Thyroid gland (tissue), 4 donors: ENCODE measurements around the gene SCAF8. TPM values are rescaled to one million over a fixed set of nuclear protein-coding genes. Genes with fewer than 3 reads are reported as not detected.

Experiments
- DNase-seq, 2 donors: peaks; one replicate each; pipeline ENCODE4 v3.0.0-alpha.2; 2019
- H3K27ac ChIP-seq, 3 donors: fragments of 200-600 bp; sonication (generic); 1 replicate in 2 of 3; 2 replicates in 1 of 3; pipeline ENCODE4 v1.5.1; 2016 to 2019; ENCODE audit warnings: mild to moderate bottlenecking in 1 of 3, moderate library complexity in 1 of 3
- H3K27me3 ChIP-seq: fragments of 200-600 bp; sonication (generic); one replicate; pipeline ENCODE4 v1.5.1; 2019
- H3K36me3 ChIP-seq, 2 donors: fragments of 200-600 bp; sonication (generic); one replicate each; pipeline ENCODE4 v1.5.1; 2016 to 2019
- H3K4me1 ChIP-seq, 2 donors: fragments of 200-600 bp; sonication (generic); one replicate each; pipeline ENCODE4 v1.5.1; 2017 to 2019
- H3K4me3 ChIP-seq, 3 donors: fragments of 200-600 bp; sonication (generic); replicated peaks in 1 of 3; 1 replicate in 2 of 3; 2 replicates in 1 of 3; pipeline ENCODE4 v1.5.1; 2016; ENCODE audit warnings: mild to moderate bottlenecking in 1 of 3
- H3K9me3 ChIP-seq: fragments of 200-600 bp; sonication (generic); one replicate; pipeline ENCODE4 v1.5.1; 2017
- POLR2A ChIP-seq, 2 donors: fragments of 450-650 bp; IDR thresholded peaks; one replicate each; pipeline ENCODE4 v1.6.1; 2017; ENCODE audit warnings: antibody characterized with exemption in 2 of 2, mild to moderate bottlenecking in 2 of 2, moderate library complexity in 1 of 2
- WGBS, 2 donors: methylation state at CpG; one replicate each; pipeline ENCODE4 v1.1.5; 2017; 5-methylcytosine and 5-hydroxymethylcytosine counted together
- intact Hi-C: fragments of 100-400 bp; cut with DNase I; formaldehyde crosslinking; loops from one replicate; pipeline ENCODE4 v1.15.1; 2023
- total RNA-seq, 4 donors: library from RNA; depleted of rRNA; stranded (reverse); fragments of >200 nt; gene quantifications; one replicate each; pipeline ENCODE4 v1.2.3, GENCODE V29; 2016
- TF ChIP-seq, protein P1 (sequence below), 6 experiments: fragments of 200-600 bp in 3 of 6; fragments of 450-650 bp in 3 of 6; sonication (generic) in 3 of 6; IDR thresholded peaks; one replicate each; pipeline ENCODE4 v1.5.1; 2016 to 2019; ENCODE audit warnings: antibody characterized with exemption in 6 of 6, mild to moderate bottlenecking in 2 of 6, inconsistent platforms in 1 of 6, moderate library complexity in 1 of 6

Gene SCAF8
- total RNA-seq, 4 donors from 2014 or later = 60.9 to 88.8 (median 65.1) TPM

DNA sequence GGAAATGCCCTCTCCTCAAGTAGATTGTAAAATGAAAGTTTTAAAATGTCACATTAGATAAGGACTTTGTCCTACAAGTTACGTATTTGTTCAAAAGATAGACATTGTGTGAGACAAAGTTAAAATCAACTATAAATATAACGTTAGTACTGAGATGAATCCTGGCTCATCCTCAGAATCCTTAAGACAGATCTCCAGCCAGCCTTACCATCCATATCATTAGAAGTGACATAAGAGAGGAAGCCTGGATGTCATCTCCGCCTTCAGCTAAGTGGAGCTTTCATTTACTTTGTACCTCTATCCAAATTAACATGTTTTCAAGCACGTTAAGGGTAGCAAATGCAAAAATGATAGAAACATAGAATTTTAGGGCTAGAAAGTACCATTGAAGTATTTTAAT is 59.1 kb downstream of the SCAF8 start:
- H3K4me3 ChIP-seq = no peak overlapping the region
- 90% methylated on average over 4 of the region's 4 CpGs for WGBS, 2 donors
- H3K9me3 ChIP-seq = no peaks in the 10 kb centered on the region
- no peak for DNase-seq
- intact Hi-C loops = no loop called here
- no peak overlapping the region for H3K27ac ChIP-seq
- TF ChIP-seq, protein P1, sequence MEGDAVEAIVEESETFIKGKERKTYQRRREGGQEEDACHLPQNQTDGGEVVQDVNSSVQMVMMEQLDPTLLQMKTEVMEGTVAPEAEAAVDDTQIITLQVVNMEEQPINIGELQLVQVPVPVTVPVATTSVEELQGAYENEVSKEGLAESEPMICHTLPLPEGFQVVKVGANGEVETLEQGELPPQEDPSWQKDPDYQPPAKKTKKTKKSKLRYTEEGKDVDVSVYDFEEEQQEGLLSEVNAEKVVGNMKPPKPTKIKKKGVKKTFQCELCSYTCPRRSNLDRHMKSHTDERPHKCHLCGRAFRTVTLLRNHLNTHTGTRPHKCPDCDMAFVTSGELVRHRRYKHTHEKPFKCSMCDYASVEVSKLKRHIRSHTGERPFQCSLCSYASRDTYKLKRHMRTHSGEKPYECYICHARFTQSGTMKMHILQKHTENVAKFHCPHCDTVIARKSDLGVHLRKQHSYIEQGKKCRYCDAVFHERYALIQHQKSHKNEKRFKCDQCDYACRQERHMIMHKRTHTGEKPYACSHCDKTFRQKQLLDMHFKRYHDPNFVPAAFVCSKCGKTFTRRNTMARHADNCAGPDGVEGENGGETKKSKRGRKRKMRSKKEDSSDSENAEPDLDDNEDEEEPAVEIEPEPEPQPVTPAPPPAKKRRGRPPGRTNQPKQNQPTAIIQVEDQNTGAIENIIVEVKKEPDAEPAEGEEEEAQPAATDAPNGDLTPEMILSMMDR (IDR thresholded peaks at IDR 0.05) = no peak
- no peak for TF ChIP-seq POLR2A (IDR thresholded peaks at IDR 0.05)
- no peaks in the 10 kb centered on the region for H3K36me3 ChIP-seq
- H3K4me1 ChIP-seq = no peaks in the 10 kb centered on the region
- no peaks in the 10 kb centered on the region for H3K27me3 ChIP-seq

DNA sequence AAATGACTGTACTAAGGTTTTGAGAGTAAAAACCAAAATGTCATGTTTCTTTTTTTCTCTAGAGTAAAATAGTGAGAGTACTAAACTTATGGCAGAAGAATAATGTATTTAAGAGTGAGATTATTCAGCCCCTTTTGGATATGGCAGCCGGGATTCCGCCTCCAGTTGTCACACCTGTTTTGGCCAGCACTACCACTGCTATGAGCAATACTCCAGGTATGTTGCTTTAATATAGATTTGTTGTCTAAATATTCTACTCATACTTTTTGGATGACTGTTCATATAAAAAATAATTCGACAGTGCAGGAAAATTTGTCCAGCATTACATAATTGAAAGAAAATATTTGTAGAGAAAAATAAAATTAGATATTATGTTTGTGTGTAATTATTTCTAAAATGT is 59.5 kb downstream of the SCAF8 start:
- no peaks in the 10 kb centered on the region for H3K27me3 ChIP-seq
- H3K27ac ChIP-seq = no peak overlapping the region
- H3K36me3 ChIP-seq = no peaks in the 10 kb centered on the region
- intact Hi-C loops = no loop called here
- no peak for TF ChIP-seq POLR2A (IDR thresholded peaks at IDR 0.05)
- TF ChIP-seq, protein P1 (IDR thresholded peaks at IDR 0.05) = no peak
- no peaks in the 10 kb centered on the region for H3K9me3 ChIP-seq
- no peak for DNase-seq
- H3K4me1 ChIP-seq = no peaks in the 10 kb centered on the region
- no peak overlapping the region for H3K4me3 ChIP-seq
- 94 to 96% methylated on average over 3 of the region's 3 CpGs for WGBS, 2 donors

DNA sequence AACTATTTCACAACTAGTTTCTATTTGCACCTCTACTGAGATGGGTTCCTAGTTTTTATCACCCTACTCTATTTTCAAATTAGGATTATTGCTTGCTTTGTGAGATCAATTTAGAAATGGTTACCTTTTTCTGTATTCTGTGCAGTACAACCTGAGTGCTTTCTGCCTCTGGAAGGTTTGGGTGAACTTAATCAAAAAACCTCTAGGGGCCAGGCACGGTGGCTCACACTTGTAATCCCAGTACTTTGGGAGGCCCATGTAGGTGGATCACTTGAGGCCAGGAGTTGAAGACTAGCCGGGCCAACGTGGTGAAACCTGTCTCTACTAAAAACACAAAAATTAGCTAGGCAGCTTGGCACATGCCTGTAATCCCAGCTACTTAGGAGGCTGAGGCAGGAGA is 63.3 kb downstream of the SCAF8 start:
- no peak overlapping the region for H3K4me3 ChIP-seq
- no peaks in the 10 kb centered on the region for H3K27me3 ChIP-seq
- intact Hi-C loops = no loop called here
- H3K9me3 ChIP-seq = no peaks in the 10 kb centered on the region
- TF ChIP-seq, protein P1 (IDR thresholded peaks at IDR 0.05) = no peak
- TF ChIP-seq POLR2A (IDR thresholded peaks at IDR 0.05) = no peak
- 92 to 93% methylated on average over 3 of the region's 3 CpGs for WGBS, 2 donors
- no peak for DNase-seq
- peaks cover 0 to 3% of the 10 kb centered on the region in 2 donors for H3K4me1 ChIP-seq
- peaks cover 0 to 3% of the 10 kb centered on the region in 2 donors for H3K36me3 ChIP-seq
- H3K27ac ChIP-seq = no peak overlapping the region

DNA sequence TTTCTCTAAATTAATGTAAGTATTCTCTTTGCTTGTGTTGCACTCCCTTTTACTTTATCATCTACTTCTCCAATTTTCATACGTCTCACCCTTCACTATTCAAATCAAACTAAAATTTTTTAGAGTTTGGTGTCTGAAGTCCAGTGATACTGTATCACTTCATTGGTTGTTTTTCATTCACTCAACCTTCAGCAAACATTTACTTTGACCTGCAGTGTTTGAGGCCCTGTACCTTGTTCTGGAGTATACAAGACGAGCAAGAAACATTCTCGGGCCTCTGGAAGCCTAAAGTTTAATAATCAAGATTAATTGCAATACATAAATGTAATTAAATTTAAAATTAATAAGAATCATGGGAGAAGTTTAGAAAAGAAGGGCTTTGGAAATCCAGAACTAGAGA is 64.6 kb downstream of the SCAF8 start:
- Histone ChIP-seq H3K27ac (no peak overlapping the region), H3K36me3 (peaks cover 0 to 3% of the 10 kb centered on the region in 2 donors), H3K27me3 (no peaks in the 10 kb centered on the region), H3K4me3 (no peak overlapping the region), H3K9me3 (no peaks in the 10 kb centered on the region), H3K4me1 (peaks cover 0 to 3% of the 10 kb centered on the region in 2 donors)
- WGBS, 2 donors = 95% methylated on average over 3 of the region's 3 CpGs
- DNase-seq = no peak
- TF ChIP-seq POLR2A (IDR thresholded peaks at IDR 0.05) = no peak
- TF ChIP-seq, protein P1 (IDR thresholded peaks at IDR 0.05) = no peak
- intact Hi-C loops = no loop called here

DNA sequence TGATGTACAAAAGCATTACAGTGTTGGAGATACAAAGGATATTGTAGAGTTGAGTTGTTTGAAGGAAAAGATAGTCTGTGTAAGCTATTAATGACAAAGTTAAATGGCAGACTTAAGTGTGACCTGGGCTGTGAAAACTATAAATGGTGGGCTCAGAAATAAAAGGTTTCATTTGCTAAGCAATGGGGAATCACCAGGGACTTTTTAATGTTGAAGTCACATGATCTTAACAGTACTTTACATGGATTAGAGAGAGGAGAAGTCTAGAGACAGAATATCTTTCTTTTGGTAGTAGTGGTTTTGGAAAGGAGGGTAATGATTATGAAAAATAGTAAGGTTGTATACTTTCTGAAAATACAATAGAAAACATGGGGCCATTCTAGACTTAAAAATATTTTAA is 67.1 kb downstream of the SCAF8 start:
- Histone ChIP-seq H3K4me1 (peaks cover 0 to 3% of the 10 kb centered on the region in 2 donors), H3K36me3 (peaks cover 0 to 3% of the 10 kb centered on the region in 2 donors), H3K9me3 (no peaks in the 10 kb centered on the region), H3K27me3 (no peaks in the 10 kb centered on the region), H3K4me3 (no peak overlapping the region), H3K27ac (no peak overlapping the region)
- TF ChIP-seq, protein P1 (IDR thresholded peaks at IDR 0.05) = no peak
- TF ChIP-seq POLR2A (IDR thresholded peaks at IDR 0.05) = no peak
- intact Hi-C loops = no loop called here
- no peak for DNase-seq
